ENCODE data around the gene LPCAT2. TPM values are rescaled to one million over a fixed set of nuclear protein-coding genes. Genes with fewer than 3 reads are reported as not detected.

LPCAT2 gene
- total RNA-seq, 2 donors from 2014 or later, result 6.4 to 6.8 TPM

GRCh38 chr16:55465077-55465896 is 43.6 kb upstream of the LPCAT2 start:
- H3K27ac Mint-ChIP-seq, result no peak overlapping the region
- WGBS, 2 experiments (ENCODE audit: insufficient coverage in 1 of 2, insufficient read length in 1 of 2), result 34 to 57% methylated on average over 9 to 19 of the region's 19 CpGs

GRCh38 chr16:55466209-55466608 is 42.7 kb upstream of the LPCAT2 start:
- DNase-seq, result peak; percentile 43
- Histone ChIP-seq H3K27ac (ENCODE audit: low read depth, low read length) (no peak overlapping the region), H3K27me3 (ENCODE audit: control insufficient read depth, insufficient read depth, low read length, poor library complexity, severe bottlenecking) (no peaks in the 10 kb centered on the region), H3K36me3 (ENCODE audit: control insufficient read depth, insufficient read depth, low read length) (no peaks in the 10 kb centered on the region), H3K4me3 (ENCODE audit: low read length) (no peak overlapping the region), H3K4me1 (ENCODE audit: control insufficient read depth, insufficient read depth, low read length) (no peaks in the 10 kb centered on the region), H3K9ac (ENCODE audit: extremely low read depth, low read length, poor library complexity, severe bottlenecking) (no peak overlapping the region), H3K9me3 (ENCODE audit: control insufficient read depth, low read length) (no peaks in the 10 kb centered on the region)
- Mint-ChIP-seq H3K4me1 (peaks cover 5% of the 10 kb centered on the region), H3K9me3 (no peaks in the 10 kb centered on the region), H3K27me3 (ENCODE audit: insufficient read depth) (peaks cover 8% of the 10 kb centered on the region), H3K4me3 (no peak overlapping the region), H3K36me3 (ENCODE audit: low read depth) (no peaks in the 10 kb centered on the region), H3K27ac (no peak overlapping the region)
- no peak for TF ChIP-seq CTCF (conservative IDR thresholded peaks at IDR 0.05)
- WGBS, 2 experiments (ENCODE audit: insufficient coverage in 1 of 2, insufficient read length in 1 of 2), result 91 to 94% methylated on average over 4 of the region's 4 CpGs

More at GRCh38 chr16:55465077-55465896, 43.6 kb upstream of the LPCAT2 start:
- H3K4me3 Mint-ChIP-seq, result no peak overlapping the region
- no peaks in the 10 kb centered on the region for H3K27me3 ChIP-seq (ENCODE audit: control insufficient read depth, insufficient read depth, low read length, poor library complexity, severe bottlenecking)
- TF ChIP-seq CTCF (conservative IDR thresholded peaks at IDR 0.05), result peak; percentile 100
- no peaks in the 10 kb centered on the region for H3K36me3 Mint-ChIP-seq (ENCODE audit: low read depth)
- H3K4me3 ChIP-seq (ENCODE audit: low read length), result no peak overlapping the region
- H3K4me1 Mint-ChIP-seq, result no peaks in the 10 kb centered on the region
- no peaks in the 10 kb centered on the region for H3K4me1 ChIP-seq (ENCODE audit: control insufficient read depth, insufficient read depth, low read length)
- no peaks in the 10 kb centered on the region for H3K9me3 ChIP-seq (ENCODE audit: control insufficient read depth, low read length)
- H3K27ac ChIP-seq (ENCODE audit: low read depth, low read length), result no peak overlapping the region
- DNase-seq, result peak; percentile 97
- peaks cover 10% of the 10 kb centered on the region for H3K27me3 Mint-ChIP-seq (ENCODE audit: insufficient read depth)
- no peak overlapping the region for H3K9ac ChIP-seq (ENCODE audit: extremely low read depth, low read length, poor library complexity, severe bottlenecking)
- H3K9me3 Mint-ChIP-seq, result no peaks in the 10 kb centered on the region
- no peaks in the 10 kb centered on the region for H3K36me3 ChIP-seq (ENCODE audit: control insufficient read depth, insufficient read depth, low read length)

- Histone ChIP-seq H3K27me3 (ENCODE audit: control insufficient read depth, insufficient read depth, low read length, poor library complexity, severe bottlenecking) (no peaks in the 10 kb centered on the region), H3K36me3 (ENCODE audit: control insufficient read depth, insufficient read depth, low read length) (no peaks in the 10 kb centered on the region), H3K9ac (ENCODE audit: extremely low read depth, low read length, poor library complexity, severe bottlenecking) (no peak overlapping the region), H3K9me3 (ENCODE audit: control insufficient read depth, low read length) (no peaks in the 10 kb centered on the region), H3K4me3 (ENCODE audit: low read length) (no peak overlapping the region), H3K4me1 (ENCODE audit: control insufficient read depth, insufficient read depth, low read length) (no peaks in the 10 kb centered on the region), H3K27ac (ENCODE audit: low read depth, low read length) (no peak overlapping the region)
- no peak overlapping the region for H3K27ac Mint-ChIP-seq
- H3K9me3 Mint-ChIP-seq, result peaks cover 1% of the 10 kb centered on the region
- TF ChIP-seq CTCF (conservative IDR thresholded peaks at IDR 0.05), result no peak
- H3K4me3 Mint-ChIP-seq, result no peak overlapping the region
- peaks cover 8% of the 10 kb centered on the region for H3K27me3 Mint-ChIP-seq (ENCODE audit: insufficient read depth)
- H3K36me3 Mint-ChIP-seq (ENCODE audit: low read depth), result no peaks in the 10 kb centered on the region
- 100% methylated on average over 3 of the region's 3 CpGs for WGBS, 2 experiments (ENCODE audit: insufficient coverage in 1 of 2, insufficient read length in 1 of 2)
- peak; percentile 68 for DNase-seq
- H3K4me1 Mint-ChIP-seq, result peaks cover 10% of the 10 kb centered on the region
These were observed 41.0 kb upstream of the LPCAT2 start for GRCh38 chr16:55467898-55468297.
